Retinal pigment epithelial cell (primary cell): ENCODE measurements around the gene MIPOL1.
A peak's percentile ranks its signal among the peaks of the same experiment; 100 is the strongest.

Experiments used
- DNase-seq: peaks from one replicate; pipeline ENCODE4 v3.0.0-alpha.2; 2010; ENCODE audit warnings: low read depth
- H3K4me3 ChIP-seq: 2 replicates; pipeline ENCODE4 v1.5.1; 2011; ENCODE audit warnings: mild to moderate bottlenecking, low read length, control low read depth, moderate library complexity
- TF ChIP-seq, protein P1 (sequence below): conservative IDR thresholded peaks from 2 replicates; pipeline ENCODE4 v1.5.1; 2011; ENCODE audit warnings: low read depth, low read length, control low read depth, inconsistent platforms

MIPOL1 gene

GRCh38 chr14:37558740-37559139 is 361.0 kb downstream of the MIPOL1 start:
- no peak for DNase-seq
- TF ChIP-seq, protein P1, sequence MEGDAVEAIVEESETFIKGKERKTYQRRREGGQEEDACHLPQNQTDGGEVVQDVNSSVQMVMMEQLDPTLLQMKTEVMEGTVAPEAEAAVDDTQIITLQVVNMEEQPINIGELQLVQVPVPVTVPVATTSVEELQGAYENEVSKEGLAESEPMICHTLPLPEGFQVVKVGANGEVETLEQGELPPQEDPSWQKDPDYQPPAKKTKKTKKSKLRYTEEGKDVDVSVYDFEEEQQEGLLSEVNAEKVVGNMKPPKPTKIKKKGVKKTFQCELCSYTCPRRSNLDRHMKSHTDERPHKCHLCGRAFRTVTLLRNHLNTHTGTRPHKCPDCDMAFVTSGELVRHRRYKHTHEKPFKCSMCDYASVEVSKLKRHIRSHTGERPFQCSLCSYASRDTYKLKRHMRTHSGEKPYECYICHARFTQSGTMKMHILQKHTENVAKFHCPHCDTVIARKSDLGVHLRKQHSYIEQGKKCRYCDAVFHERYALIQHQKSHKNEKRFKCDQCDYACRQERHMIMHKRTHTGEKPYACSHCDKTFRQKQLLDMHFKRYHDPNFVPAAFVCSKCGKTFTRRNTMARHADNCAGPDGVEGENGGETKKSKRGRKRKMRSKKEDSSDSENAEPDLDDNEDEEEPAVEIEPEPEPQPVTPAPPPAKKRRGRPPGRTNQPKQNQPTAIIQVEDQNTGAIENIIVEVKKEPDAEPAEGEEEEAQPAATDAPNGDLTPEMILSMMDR, result no peak
- no peak overlapping the region for H3K4me3 ChIP-seq

DNA sequence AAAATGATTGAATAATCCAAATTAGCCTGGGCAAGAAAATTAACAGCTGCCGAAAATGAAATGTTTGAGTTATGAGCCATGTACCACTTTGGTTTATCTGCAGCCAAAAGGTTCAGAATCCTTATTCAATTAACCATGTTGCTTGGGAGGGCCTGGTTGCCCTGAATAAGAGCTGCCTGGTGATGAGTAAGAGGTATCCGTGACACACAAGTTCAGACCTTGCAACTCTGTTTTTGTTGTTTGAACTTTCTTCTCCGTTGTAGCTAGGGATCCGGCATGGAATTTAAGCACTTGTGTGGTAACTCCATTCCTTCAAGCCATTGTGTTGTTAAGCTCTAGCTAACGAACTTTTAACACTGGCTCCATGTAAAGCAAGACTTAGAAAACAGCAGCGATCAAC is 361.6 kb downstream of the MIPOL1 start:
- TF ChIP-seq, protein P1, result no peak
- H3K4me3 ChIP-seq, result no peak overlapping the region
- DNase-seq, result no peak

GRCh38 chr14:37563189-37563588 is 365.5 kb downstream of the MIPOL1 start:
- no peak for DNase-seq
- TF ChIP-seq, protein P1, result no peak
- H3K4me3 ChIP-seq, result no peak overlapping the region

DNA sequence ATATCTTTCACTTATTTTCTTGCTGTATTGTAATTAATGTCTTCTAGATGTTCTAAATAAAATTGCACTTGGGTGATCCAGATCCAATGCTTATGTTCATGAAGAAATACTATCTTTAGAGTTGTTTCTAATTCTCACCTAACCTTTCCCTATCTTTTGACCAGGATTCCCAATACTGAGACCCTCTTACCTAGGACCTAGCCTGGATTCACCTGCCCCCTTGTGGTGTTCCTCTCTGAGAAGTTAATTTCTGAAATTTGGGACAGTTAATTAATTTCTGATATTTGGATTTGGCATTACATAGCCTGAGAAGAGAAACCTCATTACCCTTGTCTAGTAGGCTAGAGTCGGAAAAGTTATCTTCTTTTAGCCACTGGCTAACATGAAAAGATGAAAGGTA is 367.8 kb downstream of the MIPOL1 start:
- TF ChIP-seq, protein P1, result peak; percentile 41
- no peak overlapping the region for H3K4me3 ChIP-seq
- DNase-seq, result no peak

GRCh38 chr14:37566811-37567371 is 369.2 kb downstream of the MIPOL1 start:
- TF ChIP-seq, protein P1, result no peak
- no peak for DNase-seq
- H3K4me3 ChIP-seq, result no peak overlapping the region

DNA sequence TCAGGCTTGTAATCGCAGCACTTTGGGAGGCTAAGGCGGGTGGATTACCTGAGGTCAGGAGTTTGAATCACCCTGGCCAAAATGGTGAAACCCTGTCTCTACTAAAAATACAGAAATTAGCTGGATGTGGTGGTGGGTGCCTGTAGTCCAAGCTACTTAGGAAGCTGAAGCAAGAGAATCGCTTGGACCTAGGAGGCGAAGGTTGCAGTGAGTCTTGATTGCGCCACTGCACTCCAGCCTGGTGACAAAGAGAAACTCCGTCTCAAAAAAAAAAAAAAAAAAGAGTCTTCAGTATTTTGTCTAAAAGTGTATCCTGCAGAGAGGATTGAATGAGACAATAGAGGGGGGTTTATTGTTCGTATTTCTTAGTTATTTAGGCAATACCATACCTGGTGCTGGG is 372.0 kb downstream of the MIPOL1 start:
- no peak for DNase-seq
- no peak overlapping the region for H3K4me3 ChIP-seq
- TF ChIP-seq, protein P1, result no peak

DNA sequence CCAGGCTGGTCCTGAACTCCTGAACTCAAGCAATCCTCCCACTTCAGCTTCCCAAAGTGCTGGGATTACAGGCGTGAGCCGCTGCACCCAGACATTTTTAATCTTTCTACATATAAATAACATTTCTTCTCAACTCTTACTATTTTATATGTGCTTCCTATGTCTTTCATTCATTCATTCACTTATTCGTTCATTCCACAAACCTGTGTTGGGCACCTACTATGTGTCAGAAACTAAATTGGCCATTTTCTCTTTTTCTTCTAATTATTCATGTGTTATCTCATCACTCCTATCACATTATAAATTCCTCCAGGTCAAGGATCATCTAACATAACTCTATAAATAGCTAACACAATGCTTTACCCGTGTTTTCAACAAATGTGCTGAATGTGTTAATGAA is 373.7 kb downstream of the MIPOL1 start:
- H3K4me3 ChIP-seq, result no peak overlapping the region
- TF ChIP-seq, protein P1, result no peak

More for the DNA sequence above, 373.7 kb downstream of the MIPOL1 start:
- no peak for DNase-seq
